Muscle of arm (tissue), 12 donors: Measurements from ENCODE around the gene DMKN. TPM values are rescaled to one million over a fixed set of nuclear protein-coding genes. Genes with fewer than 3 reads are reported as not detected.
"Not testable (repeated sequence)": the region's sequence is repeated elsewhere in the genome, so short reads cannot be mapped to it uniquely, and the experiment has no call there.

Source experiments
- DNase-seq: peaks from one replicate; pipeline ENCODE4 v3.0.0-alpha.2; 2013
- polyA plus RNA-seq, 12 donors: library from polyadenylated mRNA; unstranded; fragments of 120-200 nt; gene quantifications; one replicate each; pipeline ENCODE4 v1.2.1, GENCODE V29; 2013; ENCODE audit not compliant: insufficient read length in 12 of 12

The DMKN gene
- polyA plus RNA-seq, 12 donors = 0.58 to 181 (median 1.2) TPM; not detected in 2

GRCh38 chr19:35466259-35466658 lies 47.2 kb downstream of the DMKN start:
- DNase-seq = no peak

GRCh38 chr19:35462956-35463355 lies 50.5 kb downstream of the DMKN start:
- DNase-seq = not testable (repeated sequence)

- peak; percentile 19 for DNase-seq
Measured at GRCh38 chr19:35462476-35462953, 50.9 kb downstream of the DMKN start.

- not testable (repeated sequence) for DNase-seq
Measured at GRCh38 chr19:35461788-35462187, 51.7 kb downstream of the DMKN start.

GRCh38 chr19:35461060-35461459 lies 52.4 kb downstream of the DMKN start:
- DNase-seq = no peak

- no peak for DNase-seq
Measured at GRCh38 chr19:35460608-35461007, 52.8 kb downstream of the DMKN start.

GRCh38 chr19:35459414-35460082 lies 53.9 kb downstream of the DMKN start:
- peak; percentile 41 for DNase-seq

GRCh38 chr19:35458731-35459391 lies 54.6 kb downstream of the DMKN start:
- no peak for DNase-seq

GRCh38 chr19:35458192-35458591 lies 55.3 kb downstream of the DMKN start:
- DNase-seq = no peak

GRCh38 chr19:35457173-35457572 lies 56.3 kb downstream of the DMKN start:
- no peak for DNase-seq

GRCh38 chr19:35455616-35456201 lies 57.7 kb downstream of the DMKN start:
- no peak for DNase-seq

GRCh38 chr19:35454663-35455062 lies 58.8 kb downstream of the DMKN start:
- no peak for DNase-seq

GRCh38 chr19:35451338-35452096 lies 61.9 kb downstream of the DMKN start:
- no peak for DNase-seq

GRCh38 chr19:35449359-35450043 lies 63.9 kb downstream of the DMKN start:
- no peak for DNase-seq

- DNase-seq = no peak
Measured at GRCh38 chr19:35447606-35448469, 65.6 kb downstream of the DMKN start, which contains the start of gene FFAR2. FFAR2 (plus strand) TSS chr19:35448257; CDS start chr19:35449715, 1,458 bp downstream.

Other genes with a start within 250 kb of the DMKN start
- gene USF2, start 244.7 kb downstream of the DMKN start, polyA plus RNA-seq = 100 to 1,000 TPM in 6 of 12 donors, 10 to 100 TPM in 5, not detected in 1; 91.0 to 157 (median 104) TPM
- gene HAMP, start 231.1 kb downstream of the DMKN start, polyA plus RNA-seq = under 1 TPM in 6 of 12 donors, not detected in 6; 0.09 to 0.32 (median 0.14) TPM
- gene MAG, start 221.5 kb downstream of the DMKN start, polyA plus RNA-seq = 1 to 10 TPM in 2 of 12 donors, under 1 TPM in 6, not detected in 4; 0.11 to 1.3 (median 0.37) TPM
- gene CD22, start 184.5 kb downstream of the DMKN start, polyA plus RNA-seq = 1 to 10 TPM in 3 of 12 donors, under 1 TPM in 7, not detected in 2; 0.34 to 7.6 (median 0.60) TPM
- under 1 TPM in 1 of 12 donors, not detected in 11; 0.12 TPM for gene FFAR1, start 165.7 kb downstream of the DMKN start, polyA plus RNA-seq
- gene FFAR3, start 155.2 kb downstream of the DMKN start, polyA plus RNA-seq = under 1 TPM in 5 of 12 donors, not detected in 7; 0.09 to 0.32 (median 0.13) TPM
- gene GPR42, start 142.6 kb downstream of the DMKN start, polyA plus RNA-seq = under 1 TPM in 1 of 12 donors, not detected in 11; 0.11 TPM
- gene FFAR2, start 65.4 kb downstream of the DMKN start, polyA plus RNA-seq = under 1 TPM in 9 of 12 donors, not detected in 3; 0.08 to 0.54 (median 0.26) TPM
- 100 to 1,000 TPM in 2 of 12 donors, 10 to 100 TPM in 1, 1 to 10 TPM in 1, under 1 TPM in 1, not detected in 7; 0.73 to 445 (median 73.3) TPM for gene KRTDAP, start 23.2 kb downstream of the DMKN start, polyA plus RNA-seq
- 10 to 100 TPM in 2 of 12 donors, 1 to 10 TPM in 1, under 1 TPM in 1, not detected in 8; 0.24 to 26.7 (median 8.1) TPM for gene SBSN, start 14.7 kb upstream of the DMKN start, polyA plus RNA-seq
- gene GAPDHS, start 19.8 kb upstream of the DMKN start, polyA plus RNA-seq = under 1 TPM in 1 of 12 donors, not detected in 11; 0.12 TPM
- gene TMEM147, start 32.0 kb upstream of the DMKN start, polyA plus RNA-seq = 10 to 100 TPM in 11 of 12 donors, not detected in 1; 32.3 to 49.5 (median 40.0) TPM
- gene ATP4A, start 50.0 kb upstream of the DMKN start, polyA plus RNA-seq = under 1 TPM in 2 of 12 donors, not detected in 10; 0.21 to 0.26 TPM
- gene PMIS2, start 72.5 kb upstream of the DMKN start, polyA plus RNA-seq = not detected
- 10 to 100 TPM in 8 of 12 donors, 1 to 10 TPM in 3, not detected in 1; 8.9 to 23.8 (median 12.7) TPM for gene HAUS5, start 99.1 kb upstream of the DMKN start, polyA plus RNA-seq
- gene RBM42, start 115.4 kb upstream of the DMKN start, polyA plus RNA-seq = 10 to 100 TPM in 11 of 12 donors, not detected in 1; 27.0 to 60.1 (median 36.9) TPM
- gene ETV2, start 128.1 kb upstream of the DMKN start, polyA plus RNA-seq = 1 to 10 TPM in 10 of 12 donors, not detected in 2; 1.2 to 4.3 (median 1.9) TPM
- gene COX6B1, start 134.7 kb upstream of the DMKN start, polyA plus RNA-seq = 100 to 1,000 TPM in 11 of 12 donors, not detected in 1; 201 to 382 (median 272) TPM
- 10 to 100 TPM in 2 of 12 donors, 1 to 10 TPM in 1, under 1 TPM in 2, not detected in 7; 0.16 to 31.4 (median 5.6) TPM for gene UPK1A, start 152.9 kb upstream of the DMKN start, polyA plus RNA-seq
- gene ZBTB32, start 190.9 kb upstream of the DMKN start, polyA plus RNA-seq = under 1 TPM in 7 of 12 donors, not detected in 5; 0.08 to 0.45 (median 0.33) TPM
- 10 to 100 TPM in 11 of 12 donors, not detected in 1; 14.2 to 29.8 (median 19.9) TPM for gene KMT2B, start 204.4 kb upstream of the DMKN start, polyA plus RNA-seq
- 1 to 10 TPM in 10 of 12 donors, not detected in 2; 1.7 to 4.0 (median 3.3) TPM for gene IGFLR1, start 228.8 kb upstream of the DMKN start, polyA plus RNA-seq
- 10 to 100 TPM in 11 of 12 donors, not detected in 1; 10.6 to 36.2 (median 13.0) TPM for gene U2AF1L4, start 231.8 kb upstream of the DMKN start, polyA plus RNA-seq
- gene PSENEN, start 232.0 kb upstream of the DMKN start, polyA plus RNA-seq = 10 to 100 TPM in 11 of 12 donors, not detected in 1; 30.3 to 54.5 (median 37.3) TPM
- gene LIN37, start 234.9 kb upstream of the DMKN start, polyA plus RNA-seq = 10 to 100 TPM in 2 of 12 donors, 1 to 10 TPM in 8, not detected in 2; 5.3 to 11.3 (median 9.5) TPM
- 1,000 to 10,000 TPM in 1 of 12 donors, 100 to 1,000 TPM in 11; 347 to 1,124 (median 629) TPM for gene HSPB6, start 243.4 kb upstream of the DMKN start, polyA plus RNA-seq
- 10 to 100 TPM in 8 of 12 donors, 1 to 10 TPM in 3, not detected in 1; 7.1 to 30.4 (median 13.7) TPM for gene PROSER3, start 244.5 kb upstream of the DMKN start, polyA plus RNA-seq